Fibroblast of pulmonary artery (primary cell): ENCODE results near the gene CDX1.

ENCODE experiments used
- DNase-seq: peaks from one replicate; pipeline ENCODE4 v3.0.0-alpha.2; 2010; ENCODE audit warnings: low read depth
- H3K4me3 ChIP-seq: replicated peaks from 2 replicates; pipeline ENCODE4 v1.5.1; 2011; ENCODE audit warnings: low read depth, mild to moderate bottlenecking, control low read depth, low read length, moderate library complexity
- CTCF ChIP-seq: IDR thresholded peaks from 2 replicates; pipeline ENCODE4 v1.5.1; 2011; ENCODE audit warnings: mild to moderate bottlenecking, control low read depth, low read length, inconsistent platforms; ENCODE audit errors: missing control alignments

CDX1 gene

GRCh38 chr5:150210644-150211043, 44.1 kb downstream of the CDX1 start:
- H3K4me3 ChIP-seq, result no peak overlapping the region
- no peak for TF ChIP-seq CTCF
- no peak for DNase-seq

- DNase-seq, result no peak
Measured at GRCh38 chr5:150211156-150212030, 44.8 kb downstream of the CDX1 start.

GRCh38 chr5:150213530-150213929, 47.0 kb downstream of the CDX1 start:
- H3K4me3 ChIP-seq, result no peak overlapping the region
- peak; percentile 4 for DNase-seq
- no peak for TF ChIP-seq CTCF

More at GRCh38 chr5:150211156-150212030, 44.8 kb downstream of the CDX1 start:
- no peak overlapping the region for H3K4me3 ChIP-seq
- TF ChIP-seq CTCF, result no peak

DNA sequence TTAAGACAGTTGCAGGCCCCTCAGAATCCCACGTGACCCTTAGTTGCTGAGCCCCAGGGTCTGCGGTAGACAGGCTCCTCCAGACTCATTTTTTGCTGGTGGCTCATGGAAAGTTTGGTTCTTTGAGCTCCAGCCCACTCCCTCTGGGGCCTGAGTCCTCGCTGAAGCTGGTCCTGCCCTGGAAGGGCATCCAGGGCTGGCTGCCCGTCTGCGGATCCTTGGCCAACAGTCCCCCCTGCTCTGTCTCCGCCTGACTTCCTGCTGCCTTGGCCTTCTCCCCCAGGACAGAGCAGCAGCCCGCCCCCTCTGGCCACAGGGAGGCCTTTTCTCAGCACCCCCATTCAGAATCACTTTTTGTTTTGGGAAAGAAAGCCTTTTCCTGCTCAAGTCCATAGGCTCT, 47.7 kb downstream of the CDX1 start:
- TF ChIP-seq CTCF, result peak; percentile 17
- no peak overlapping the region for H3K4me3 ChIP-seq
- no peak for DNase-seq

DNA sequence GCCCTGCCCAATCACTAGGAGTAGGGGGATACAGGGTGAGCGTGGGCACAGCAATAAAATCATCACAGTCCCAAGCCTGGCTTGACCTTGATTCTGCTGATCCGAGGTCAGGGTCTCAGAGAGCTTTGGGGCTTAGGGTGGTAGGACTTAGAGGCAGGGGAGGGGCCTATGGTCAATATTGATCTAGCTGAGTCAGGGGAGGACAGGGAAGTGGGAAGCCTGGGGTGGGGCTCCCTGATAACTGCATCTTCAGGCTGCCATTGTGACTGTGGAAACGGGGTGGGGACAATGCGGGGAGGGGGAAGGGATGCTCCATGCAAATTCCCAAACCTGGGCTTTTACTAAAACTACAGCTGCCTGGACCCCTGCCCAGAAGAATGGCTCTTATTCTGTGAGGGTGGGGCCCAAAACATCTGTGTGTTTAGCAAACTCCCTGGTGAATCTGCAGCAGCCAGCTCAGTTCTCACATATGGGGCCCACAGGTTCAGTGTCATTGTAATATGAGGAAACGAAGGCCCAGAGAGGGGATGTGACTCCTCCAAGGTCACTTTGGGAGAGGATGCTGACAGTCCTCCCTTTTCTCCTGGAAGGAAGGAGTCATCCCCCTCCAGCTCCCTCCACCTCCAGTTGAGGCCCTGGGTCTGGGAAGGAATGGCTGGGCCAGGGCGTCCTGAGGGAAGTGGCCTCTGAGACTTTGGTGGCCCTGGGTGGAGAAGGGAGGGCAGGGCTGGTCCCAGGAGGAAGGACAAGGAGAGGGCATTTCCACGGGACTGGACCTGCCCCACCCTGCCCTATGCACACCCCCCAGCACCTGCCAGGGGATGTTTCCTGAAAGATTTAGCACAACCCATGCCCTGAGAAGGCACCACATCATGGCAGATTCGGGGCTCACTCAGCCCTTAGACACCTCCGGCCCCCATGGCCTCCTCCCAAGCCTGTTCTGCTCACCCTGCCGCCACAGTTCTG, 49.7 kb downstream of the CDX1 start:
- TF ChIP-seq CTCF, result no peak
- no peak for DNase-seq
- H3K4me3 ChIP-seq, result no peak overlapping the region

GRCh38 chr5:150217038-150217437, 50.5 kb downstream of the CDX1 start:
- no peak overlapping the region for H3K4me3 ChIP-seq
- TF ChIP-seq CTCF, result no peak
- DNase-seq, result no peak
